ENCODE data around the gene INAVA.

Gene INAVA

GRCh38 chr1:200894712-200895442 lies at the start of gene INAVA:
Gene INAVA (plus strand): TSS chr1:200894900. CDS start chr1:200898401, 3,501 bp downstream.
- Histone ChIP-seq H3K4me3 (no peak within 1 kb of the TSS), H3K9me3 (ENCODE audit: low read depth, low read length) (no peaks in the 10 kb centered on the region), H3K27ac (no peak within 1 kb of the TSS), H3K36me3 (ENCODE audit: insufficient read depth, low read length) (no peaks in the 10 kb centered on the region), H3K9ac (ENCODE audit: insufficient read length) (no peak within 1 kb of the TSS)
- DNase-seq (ENCODE audit: low read depth, low spot score): no peak
- TF ChIP-seq EZH2 (IDR thresholded peaks at IDR 0.05) (no peak), POLR2AphosphoS5 (IDR thresholded peaks at IDR 0.05; ENCODE audit: borderline replicate concordance, low read depth, low read length) (no peak), FOXP2 (optimal IDR thresholded peaks at IDR 0.05; ENCODE audit: control extremely low read depth, extremely low read length, insufficient read depth) (no peak)

GRCh38 chr1:200845360-200845759 lies 49.3 kb upstream of the INAVA start:
- Histone ChIP-seq H3K9ac (ENCODE audit: insufficient read length) (no peak overlapping the region), H3K27ac (no peak overlapping the region), H3K9me3 (ENCODE audit: low read depth, low read length) (no peaks in the 10 kb centered on the region), H3K36me3 (ENCODE audit: insufficient read depth, low read length) (peaks cover 49% of the 10 kb centered on the region), H3K4me3 (no peak overlapping the region)
- TF ChIP-seq EZH2 (IDR thresholded peaks at IDR 0.05) (no peak), POLR2AphosphoS5 (IDR thresholded peaks at IDR 0.05; ENCODE audit: borderline replicate concordance, low read depth, low read length) (no peak), FOXP2 (optimal IDR thresholded peaks at IDR 0.05; ENCODE audit: control extremely low read depth, extremely low read length, insufficient read depth) (no peak)
- DNase-seq (ENCODE audit: low read depth, low spot score): no peak

GRCh38 chr1:200846398-200846797 lies 48.3 kb upstream of the INAVA start:
- no peak for DNase-seq (ENCODE audit: low read depth, low spot score)
- Histone ChIP-seq H3K9ac (ENCODE audit: insufficient read length) (no peak overlapping the region), H3K27ac (no peak overlapping the region), H3K9me3 (ENCODE audit: low read depth, low read length) (no peaks in the 10 kb centered on the region), H3K4me3 (no peak overlapping the region), H3K36me3 (ENCODE audit: insufficient read depth, low read length) (peaks cover 52% of the 10 kb centered on the region)
- TF ChIP-seq FOXP2 (optimal IDR thresholded peaks at IDR 0.05; ENCODE audit: control extremely low read depth, extremely low read length, insufficient read depth): no peak
- no peak for TF ChIP-seq EZH2 (IDR thresholded peaks at IDR 0.05)
- no peak for TF ChIP-seq POLR2AphosphoS5 (IDR thresholded peaks at IDR 0.05; ENCODE audit: borderline replicate concordance, low read depth, low read length)

GRCh38 chr1:200849430-200849829 lies 45.3 kb upstream of the INAVA start:
- TF ChIP-seq EZH2 (IDR thresholded peaks at IDR 0.05) (no peak), POLR2AphosphoS5 (IDR thresholded peaks at IDR 0.05; ENCODE audit: borderline replicate concordance, low read depth, low read length) (no peak), FOXP2 (optimal IDR thresholded peaks at IDR 0.05; ENCODE audit: control extremely low read depth, extremely low read length, insufficient read depth) (no peak)
- Histone ChIP-seq H3K9ac (ENCODE audit: insufficient read length) (no peak overlapping the region), H3K27ac (no peak overlapping the region), H3K9me3 (ENCODE audit: low read depth, low read length) (no peaks in the 10 kb centered on the region), H3K4me3 (no peak overlapping the region), H3K36me3 (ENCODE audit: insufficient read depth, low read length) (peaks cover 54% of the 10 kb centered on the region)
- DNase-seq (ENCODE audit: low read depth, low spot score): no peak

- DNase-seq (ENCODE audit: low read depth, low spot score): no peak
- Histone ChIP-seq H3K36me3 (ENCODE audit: insufficient read depth, low read length) (peaks cover 61% of the 10 kb centered on the region), H3K9me3 (ENCODE audit: low read depth, low read length) (no peaks in the 10 kb centered on the region), H3K9ac (ENCODE audit: insufficient read length) (no peak overlapping the region), H3K4me3 (no peak overlapping the region), H3K27ac (no peak overlapping the region)
- no peak for TF ChIP-seq POLR2AphosphoS5 (IDR thresholded peaks at IDR 0.05; ENCODE audit: borderline replicate concordance, low read depth, low read length)
- no peak for TF ChIP-seq EZH2 (IDR thresholded peaks at IDR 0.05)
- TF ChIP-seq FOXP2 (optimal IDR thresholded peaks at IDR 0.05; ENCODE audit: control extremely low read depth, extremely low read length, insufficient read depth): no peak
Measured at GRCh38 chr1:200850554-200850953, 44.1 kb upstream of the INAVA start.

- TF ChIP-seq FOXP2 (optimal IDR thresholded peaks at IDR 0.05; ENCODE audit: control extremely low read depth, extremely low read length, insufficient read depth) (no peak), POLR2AphosphoS5 (IDR thresholded peaks at IDR 0.05; ENCODE audit: borderline replicate concordance, low read depth, low read length) (no peak), EZH2 (IDR thresholded peaks at IDR 0.05) (no peak)
- H3K9ac ChIP-seq (ENCODE audit: insufficient read length): no peak overlapping the region
- peaks cover 52% of the 10 kb centered on the region for H3K36me3 ChIP-seq (ENCODE audit: insufficient read depth, low read length)
Measured at GRCh38 chr1:200856716-200857357, 37.9 kb upstream of the INAVA start.

GRCh38 chr1:200857804-200858203 lies 36.9 kb upstream of the INAVA start:
- TF ChIP-seq FOXP2 (optimal IDR thresholded peaks at IDR 0.05; ENCODE audit: control extremely low read depth, extremely low read length, insufficient read depth) (no peak), EZH2 (IDR thresholded peaks at IDR 0.05) (no peak), POLR2AphosphoS5 (IDR thresholded peaks at IDR 0.05; ENCODE audit: borderline replicate concordance, low read depth, low read length) (no peak)
- DNase-seq (ENCODE audit: low read depth, low spot score): no peak

More at GRCh38 chr1:200856716-200857357, 37.9 kb upstream of the INAVA start:
- no peak overlapping the region for H3K27ac ChIP-seq
- H3K4me3 ChIP-seq: no peak overlapping the region
- H3K9me3 ChIP-seq (ENCODE audit: low read depth, low read length): no peaks in the 10 kb centered on the region
- no peak for DNase-seq (ENCODE audit: low read depth, low spot score)

GRCh38 chr1:200861937-200862647 lies 32.6 kb upstream of the INAVA start:
- H3K27ac ChIP-seq: no peak overlapping the region
- no peak overlapping the region for H3K9ac ChIP-seq (ENCODE audit: insufficient read length)
- peaks cover 23% of the 10 kb centered on the region for H3K36me3 ChIP-seq (ENCODE audit: insufficient read depth, low read length)
- no peak for DNase-seq (ENCODE audit: low read depth, low spot score)
- no peaks in the 10 kb centered on the region for H3K9me3 ChIP-seq (ENCODE audit: low read depth, low read length)
- no peak overlapping the region for H3K4me3 ChIP-seq
- TF ChIP-seq FOXP2 (optimal IDR thresholded peaks at IDR 0.05; ENCODE audit: control extremely low read depth, extremely low read length, insufficient read depth) (no peak), EZH2 (IDR thresholded peaks at IDR 0.05) (no peak), POLR2AphosphoS5 (IDR thresholded peaks at IDR 0.05; ENCODE audit: borderline replicate concordance, low read depth, low read length) (no peak)

More at GRCh38 chr1:200857804-200858203, 36.9 kb upstream of the INAVA start:
- H3K4me3 ChIP-seq: no peak overlapping the region
- H3K27ac ChIP-seq: no peak overlapping the region; the same call in 1 of the 2 replicates
- peaks cover 47% of the 10 kb centered on the region for H3K36me3 ChIP-seq (ENCODE audit: insufficient read depth, low read length)
- no peak overlapping the region for H3K9ac ChIP-seq (ENCODE audit: insufficient read length)
- H3K9me3 ChIP-seq (ENCODE audit: low read depth, low read length): no peaks in the 10 kb centered on the region

Measured in SK-N-MC (cell line).